Hematopoietic multipotent progenitor cell treated with erythropoietin and hydrocortisone succinate and interleukin-3 and kit ligand, for 8 days (in vitro differentiated cells): ENCODE results near the gene MYBPC1.
"Not testable (repeated sequence)": the region's sequence is repeated elsewhere in the genome, so short reads cannot be mapped to it uniquely, and the experiment has no call there.

ENCODE experiments used
- DNase-seq: peaks from one replicate; pipeline ENCODE4 v3.0.0-alpha.2; 2015

MYBPC1 gene

DNA sequence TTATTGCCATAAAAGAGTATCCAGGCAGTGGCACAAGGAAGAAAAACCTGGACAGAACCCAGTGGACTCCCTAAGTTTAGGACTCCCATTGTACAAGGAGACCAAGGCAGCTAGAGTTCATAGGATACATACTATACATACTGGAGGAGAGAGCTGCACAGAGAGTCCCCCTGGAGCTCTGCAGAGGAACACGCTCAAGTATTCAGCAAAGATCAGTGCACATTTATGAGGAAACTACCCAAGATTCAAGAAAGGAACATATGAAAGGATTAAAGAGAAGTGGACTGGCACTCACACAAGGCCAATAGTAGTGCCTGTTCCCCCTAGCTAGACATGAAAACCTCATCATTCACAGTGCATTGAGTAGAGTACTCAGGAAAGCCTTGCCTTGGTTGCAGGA is 59.7 kb downstream of the MYBPC1 start:
- no peak for DNase-seq

DNA sequence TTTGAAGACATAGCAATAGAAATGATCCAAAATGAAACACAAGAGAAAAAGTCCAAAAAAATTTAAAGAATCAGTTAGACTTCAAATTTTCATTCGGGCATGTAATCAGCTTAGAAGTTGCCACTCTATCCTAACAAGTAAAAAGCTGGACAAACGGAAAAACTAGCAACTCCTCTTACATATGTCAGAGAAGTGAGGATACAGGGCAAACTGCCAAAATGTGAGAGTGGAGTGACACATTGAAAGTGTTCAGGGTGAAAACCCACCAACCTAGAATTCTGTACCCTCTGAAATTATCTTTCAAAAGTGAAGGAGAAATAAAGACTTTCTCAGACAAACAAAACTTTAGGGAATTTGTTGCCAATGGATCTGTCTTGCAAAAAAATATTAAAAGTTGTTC is 60.6 kb downstream of the MYBPC1 start:
- peak; percentile 14 for DNase-seq

DNA sequence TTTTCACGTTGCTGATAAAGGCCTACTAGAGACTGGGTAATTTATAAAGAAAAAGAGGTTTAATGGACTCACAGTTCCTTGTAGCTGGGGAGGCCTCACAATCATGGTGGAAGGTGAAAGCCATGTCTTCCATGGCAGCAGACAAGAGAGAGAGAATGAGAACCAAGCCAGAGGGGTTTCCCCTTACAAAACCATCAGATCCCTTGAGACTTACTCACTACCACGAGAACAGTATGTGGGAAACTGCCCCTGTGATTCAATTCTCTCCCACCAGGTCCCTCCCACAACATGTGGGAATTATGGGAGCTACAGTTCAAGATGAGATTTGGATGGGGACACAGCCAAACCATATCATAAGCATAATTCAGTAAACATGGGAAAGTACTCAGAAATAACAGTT is 65.9 kb downstream of the MYBPC1 start:
- not testable (repeated sequence) for DNase-seq

DNA sequence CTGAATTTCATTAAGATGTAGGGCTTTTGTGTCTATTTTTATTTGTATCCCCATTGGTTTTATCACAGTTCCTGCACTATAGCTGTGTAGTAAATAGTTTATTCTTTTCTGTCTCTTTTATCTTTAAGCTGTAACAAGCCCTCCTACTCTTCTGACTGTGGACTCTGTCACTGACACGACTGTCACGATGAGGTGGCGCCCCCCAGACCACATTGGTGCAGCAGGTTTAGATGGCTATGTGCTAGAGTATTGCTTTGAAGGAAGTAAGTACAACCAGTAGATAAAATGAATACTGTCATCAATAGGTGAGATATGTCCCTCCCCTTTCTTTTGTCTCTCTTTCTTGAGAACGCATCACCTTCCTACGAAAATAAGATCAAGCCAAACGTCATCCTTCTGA is 68.5 kb downstream of the MYBPC1 start:
- no peak for DNase-seq

DNA sequence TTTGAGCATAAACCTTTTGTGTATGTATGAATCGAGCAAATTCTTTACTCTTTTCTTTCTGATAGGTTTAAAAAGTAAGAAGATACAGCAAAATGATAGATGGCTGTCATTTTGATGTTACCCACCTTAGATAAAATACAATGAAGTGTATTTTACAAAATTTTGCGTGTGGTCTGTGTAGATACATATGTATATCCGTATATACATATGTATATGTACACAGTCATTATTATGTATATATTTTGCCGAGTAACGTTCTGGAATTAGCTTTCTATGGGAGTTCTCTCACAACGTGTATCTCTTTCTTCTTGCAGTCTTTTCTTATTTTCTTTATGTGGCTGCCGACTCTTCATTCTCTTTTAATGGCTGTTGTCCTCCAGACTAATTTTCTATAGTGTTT is 70.2 kb downstream of the MYBPC1 start:
- DNase-seq, result no peak

DNA sequence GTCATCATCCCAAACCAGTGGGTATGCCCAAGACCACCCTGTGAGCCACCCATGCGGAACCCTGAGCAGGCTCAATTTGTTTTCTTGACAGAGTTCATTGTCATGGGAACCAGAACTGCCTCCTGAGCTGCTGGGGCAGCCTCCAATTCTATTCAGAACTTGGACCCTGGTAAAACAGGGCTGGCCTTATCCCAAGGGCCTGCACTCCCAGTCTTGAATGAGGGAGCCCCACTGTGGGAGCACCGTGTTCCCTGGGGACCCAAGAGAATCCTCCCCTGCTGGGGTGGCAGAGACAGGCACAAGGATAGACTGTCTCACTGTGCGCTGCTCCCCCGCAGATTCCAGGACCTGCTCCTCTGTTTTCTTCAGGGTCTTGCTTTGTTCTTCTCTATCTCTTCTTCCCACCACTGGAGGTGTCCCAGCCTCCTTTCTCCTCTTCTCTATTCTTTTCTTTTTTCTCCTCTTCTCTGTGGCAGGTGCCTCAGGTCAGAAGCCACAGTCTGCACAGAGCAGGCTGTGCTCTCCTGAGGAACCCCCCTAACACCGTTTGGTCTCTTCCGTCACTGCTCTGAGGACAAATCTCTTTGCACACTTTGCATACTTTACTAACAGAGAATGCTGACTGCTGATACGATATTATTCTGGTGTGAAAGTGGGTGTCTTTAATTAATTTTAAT is 71.4 kb downstream of the MYBPC1 start:
- no peak for DNase-seq

DNA sequence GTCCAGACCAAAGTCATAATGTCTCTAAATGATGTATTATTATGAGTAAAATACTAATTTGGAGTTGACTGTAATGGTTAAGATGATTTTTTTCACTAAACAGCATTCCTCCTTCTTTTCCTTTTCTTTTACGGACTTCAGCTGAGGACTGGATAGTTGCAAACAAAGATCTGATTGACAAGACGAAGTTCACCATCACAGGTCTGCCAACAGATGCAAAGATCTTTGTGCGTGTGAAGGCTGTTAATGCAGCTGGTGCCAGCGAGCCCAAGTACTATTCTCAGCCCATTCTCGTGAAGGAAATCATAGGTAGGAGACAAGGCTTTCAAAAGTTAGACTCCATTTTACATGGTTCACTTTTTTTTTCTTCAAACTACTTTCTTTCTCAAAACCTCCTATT is 72.8 kb downstream of the MYBPC1 start:
- DNase-seq, result no peak

DNA sequence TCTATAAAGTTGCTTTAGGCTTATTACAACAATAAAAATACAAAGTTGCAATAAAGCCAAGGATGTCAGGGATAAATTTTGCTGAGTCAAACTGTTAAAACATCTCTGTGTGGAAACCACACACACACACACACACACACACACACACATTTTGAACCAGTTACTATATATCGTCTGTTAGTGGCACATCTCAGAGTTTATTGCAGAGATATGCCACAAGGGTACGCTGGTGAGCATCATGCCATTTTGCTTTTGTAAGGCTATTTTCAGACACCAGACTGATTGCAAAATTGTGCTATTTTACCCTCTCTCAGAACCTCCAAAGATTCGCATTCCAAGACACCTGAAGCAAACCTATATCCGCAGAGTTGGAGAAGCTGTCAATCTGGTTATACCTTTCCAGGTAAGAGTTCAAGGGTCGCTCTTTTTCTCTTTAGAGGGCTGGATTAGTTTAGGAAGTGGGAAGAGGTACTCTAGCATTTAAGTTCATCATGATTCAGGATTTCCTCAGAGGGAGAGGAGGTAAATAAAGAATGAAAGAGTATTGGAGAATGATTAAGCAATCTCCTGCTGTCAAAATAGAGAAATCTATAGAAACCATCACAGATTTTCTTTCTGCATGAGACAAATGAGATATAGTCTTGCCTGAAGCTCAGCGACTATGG is 75.4 kb downstream of the MYBPC1 start:
- peak; percentile 70 for DNase-seq

DNA sequence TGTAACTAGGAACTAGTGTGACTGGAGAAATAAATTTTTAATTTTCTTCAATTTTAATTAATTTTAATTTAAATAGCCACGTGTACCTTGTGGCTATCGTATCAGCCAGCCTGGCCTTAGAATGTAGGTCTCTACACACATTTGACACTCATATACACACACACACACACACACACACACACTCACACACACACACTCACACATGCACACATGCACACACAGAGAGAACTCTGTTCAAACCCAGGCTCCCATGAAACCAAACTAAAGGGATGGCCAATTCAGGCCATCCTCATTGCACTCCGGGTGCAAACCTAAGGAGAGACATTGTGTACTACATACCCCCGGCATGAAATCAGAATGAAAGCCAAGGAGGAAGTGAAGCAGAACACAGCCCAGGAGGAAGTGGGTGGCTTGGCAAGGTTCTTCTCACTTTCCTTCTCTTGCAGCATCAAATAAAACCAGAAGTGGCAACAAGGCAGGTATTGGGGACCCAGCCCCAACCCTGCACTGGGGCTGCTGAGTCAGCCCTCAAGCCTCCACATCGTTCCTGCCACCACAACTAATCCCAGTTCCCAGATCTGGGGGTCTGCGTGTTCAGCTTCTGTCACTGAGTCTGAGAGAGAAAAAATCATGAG is 76.5 kb downstream of the MYBPC1 start:
- peak; percentile 10 for DNase-seq

DNA sequence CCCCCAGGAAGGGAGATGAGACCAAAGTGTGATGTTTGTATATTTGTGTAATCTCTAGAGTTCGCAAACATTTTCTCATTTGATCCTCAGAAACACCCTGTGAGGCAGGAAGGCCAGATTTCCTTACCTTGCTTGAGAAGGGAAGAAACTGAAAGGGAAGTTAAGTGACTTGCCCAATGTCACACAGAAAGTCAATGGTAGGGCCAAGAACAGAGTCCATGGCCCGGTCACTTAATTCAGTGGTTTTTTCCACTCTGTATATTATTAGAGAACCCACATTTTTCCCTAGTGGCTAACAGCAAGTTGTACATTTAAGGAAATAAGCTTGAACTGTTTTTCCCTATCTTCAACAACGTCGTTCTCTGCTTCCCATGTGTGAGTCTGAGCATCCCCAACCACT is 77.1 kb downstream of the MYBPC1 start:
- DNase-seq, result no peak

DNA sequence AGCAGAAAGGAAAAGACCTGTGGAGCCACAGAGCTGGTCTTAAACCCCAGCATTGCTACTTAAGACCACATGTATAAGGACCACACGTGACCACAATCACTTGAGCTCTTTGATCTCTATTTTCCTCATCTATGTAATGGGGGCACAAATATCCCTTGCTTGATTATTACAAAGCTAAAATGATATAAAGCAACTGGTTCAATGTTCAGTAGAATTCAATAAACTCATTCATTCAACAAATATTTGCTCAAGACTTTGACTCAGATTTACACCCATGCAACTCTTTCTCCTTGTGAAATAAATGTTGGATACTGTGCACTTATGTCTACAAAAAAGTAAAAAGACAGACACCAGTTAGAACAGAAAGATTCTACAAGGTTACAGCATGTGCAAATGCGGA is 80.8 kb downstream of the MYBPC1 start:
- DNase-seq, result no peak

DNA sequence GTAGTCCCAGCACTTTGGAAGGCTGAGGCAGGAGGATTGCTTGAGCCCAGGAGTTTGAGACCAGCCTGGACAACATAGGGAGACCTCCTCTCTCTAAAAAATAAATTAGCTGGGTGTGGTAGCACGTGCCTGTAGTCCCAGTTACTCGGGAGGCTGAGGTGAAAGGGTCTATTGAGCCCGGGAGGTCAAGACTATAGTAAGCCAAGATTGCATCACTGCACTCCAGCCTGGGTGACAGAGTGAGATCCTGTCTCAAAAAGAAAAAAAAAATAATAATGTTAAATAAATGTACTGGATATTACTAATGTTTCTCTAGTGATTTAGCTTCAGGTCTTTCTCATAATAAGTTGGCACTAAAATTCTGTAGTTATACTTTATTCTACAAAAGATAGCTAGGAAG is 81.7 kb downstream of the MYBPC1 start:
- DNase-seq, result not testable (repeated sequence)

DNA sequence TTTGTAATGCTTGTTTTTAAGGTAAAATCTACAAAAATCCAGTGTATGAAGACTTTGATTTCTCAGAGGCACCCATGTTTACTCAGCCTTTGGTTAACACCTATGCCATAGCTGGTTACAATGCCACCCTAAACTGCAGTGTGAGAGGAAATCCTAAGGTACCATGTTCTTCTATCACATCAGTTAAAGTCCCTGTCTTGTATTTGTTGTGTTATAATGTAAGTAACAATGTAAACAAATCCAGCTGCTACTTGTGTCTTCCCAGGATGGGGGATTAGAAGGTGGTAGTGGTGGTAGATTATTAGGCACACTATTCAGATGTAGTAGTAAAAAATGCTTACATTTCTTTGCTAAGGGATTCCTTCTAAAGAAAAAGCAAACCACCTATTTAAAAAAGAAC is 83.3 kb downstream of the MYBPC1 start:
- DNase-seq, result no peak

DNA sequence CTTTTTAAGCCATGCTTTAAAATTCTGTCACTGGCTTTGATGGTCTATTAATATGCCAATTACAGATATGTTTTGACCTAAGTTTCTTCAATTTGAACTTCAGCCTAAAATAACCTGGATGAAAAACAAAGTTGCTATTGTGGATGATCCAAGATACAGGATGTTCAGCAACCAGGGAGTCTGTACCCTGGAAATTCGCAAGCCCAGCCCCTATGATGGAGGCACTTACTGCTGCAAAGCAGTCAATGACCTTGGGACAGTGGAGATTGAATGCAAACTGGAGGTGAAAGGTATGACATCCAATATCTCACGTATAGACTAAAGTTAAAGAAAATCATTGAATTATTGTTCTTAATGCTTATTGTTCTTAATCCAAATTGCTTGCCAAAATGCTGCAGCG is 85.5 kb downstream of the MYBPC1 start:
- DNase-seq, result no peak

DNA sequence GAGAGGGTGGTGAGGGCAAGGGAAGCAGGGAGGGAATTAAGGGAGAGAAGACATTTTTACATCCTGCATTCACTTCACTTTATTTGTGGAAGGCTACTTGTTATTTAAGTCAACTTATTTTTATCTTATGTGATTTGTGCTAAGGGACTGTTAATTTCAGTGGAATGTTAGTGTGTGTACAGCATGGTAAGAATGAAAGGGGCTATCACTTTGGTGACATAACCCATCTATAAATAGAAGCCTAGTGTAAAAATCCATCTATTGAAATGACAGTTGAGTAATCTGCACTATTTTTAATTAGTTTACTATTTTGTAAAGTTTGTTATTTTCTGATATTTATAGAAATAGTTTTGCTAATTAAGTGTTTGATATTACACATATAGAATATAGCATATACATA is 85.9 kb downstream of the MYBPC1 start:
- no peak for DNase-seq

DNA sequence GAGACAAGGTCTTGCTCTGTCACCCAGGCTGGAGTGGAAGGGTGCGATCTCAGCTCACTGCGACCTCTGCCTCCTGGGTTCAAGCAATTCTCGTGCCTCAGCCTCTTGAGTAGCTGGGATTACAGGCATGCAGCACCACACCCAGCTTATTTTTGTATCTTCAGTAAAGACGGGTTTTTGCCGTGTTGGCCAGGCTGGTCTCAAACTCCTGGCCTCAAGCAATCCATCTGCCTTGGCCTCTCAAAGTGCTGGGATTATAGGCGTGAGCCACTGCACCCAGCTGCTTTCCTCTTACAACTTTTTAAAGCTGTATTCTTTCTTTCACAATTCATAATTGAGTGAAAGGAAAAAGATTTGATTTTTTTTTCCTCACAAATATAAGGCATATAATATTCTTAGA is 86.9 kb downstream of the MYBPC1 start:
- DNase-seq, result not testable (repeated sequence)

DNA sequence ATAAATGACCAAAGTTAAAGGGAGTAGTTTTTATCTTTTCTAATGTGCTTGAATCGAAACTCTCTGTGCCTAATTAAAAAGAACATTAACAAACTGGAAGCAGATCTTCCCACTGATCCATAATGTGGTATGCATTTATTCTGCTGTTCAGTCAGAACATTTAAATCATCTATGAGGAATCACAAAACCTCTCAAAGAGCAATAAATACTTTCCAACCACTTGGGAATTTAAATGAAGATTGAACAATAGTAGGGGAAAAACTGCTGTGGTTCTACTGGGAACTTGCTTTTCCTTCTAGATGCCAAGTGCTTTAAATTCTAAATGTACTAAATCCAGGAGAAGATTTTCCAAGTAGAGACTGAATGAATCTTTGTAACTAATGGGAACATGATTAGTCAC is 90.3 kb downstream of the MYBPC1 start:
- DNase-seq, result no peak

DNA sequence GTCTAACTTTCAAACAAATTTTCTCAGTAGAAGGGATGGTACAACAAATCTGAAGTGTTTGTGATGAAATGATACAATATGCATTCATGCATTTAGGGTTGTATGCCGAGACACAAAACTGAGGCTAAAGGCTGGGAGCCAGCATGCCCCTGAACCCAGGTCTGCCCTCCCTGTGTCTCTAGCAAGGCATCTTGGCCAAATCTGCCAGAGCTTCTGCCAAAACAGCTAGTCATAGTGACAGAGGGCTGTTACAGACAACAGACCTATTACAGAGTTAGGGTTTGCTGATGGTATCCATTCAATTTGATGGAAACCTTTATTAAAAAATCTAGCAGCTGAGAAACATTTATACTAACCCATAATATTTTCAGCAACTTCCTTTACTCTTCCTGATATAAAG is 91.4 kb downstream of the MYBPC1 start:
- DNase-seq, result no peak

DNA sequence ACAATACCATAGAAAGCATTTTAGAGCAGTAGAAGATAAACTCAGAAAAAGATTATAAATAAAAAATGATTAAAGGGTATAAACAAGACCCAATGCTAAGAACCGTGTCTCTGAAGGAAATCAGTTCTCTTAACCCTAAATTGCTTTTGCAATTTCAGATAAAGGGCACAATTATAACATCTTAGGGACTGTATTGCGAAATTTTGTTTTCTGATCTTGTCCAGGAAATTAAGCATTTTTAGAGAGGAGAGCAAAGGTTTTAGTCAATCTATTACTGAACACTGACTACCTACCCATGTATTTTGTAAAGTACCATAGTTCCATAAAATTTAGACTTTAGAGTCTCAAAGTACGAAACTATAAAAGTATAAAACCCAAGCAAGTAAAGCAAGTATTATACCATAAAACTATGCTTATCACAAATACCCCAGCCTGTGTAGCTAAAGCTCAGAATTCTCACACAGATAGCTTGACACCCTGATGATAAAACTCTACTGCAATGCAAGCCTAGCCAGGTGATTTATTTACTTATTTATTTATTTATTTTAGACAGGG is 95.8 kb downstream of the MYBPC1 start:
- DNase-seq, result no peak

DNA sequence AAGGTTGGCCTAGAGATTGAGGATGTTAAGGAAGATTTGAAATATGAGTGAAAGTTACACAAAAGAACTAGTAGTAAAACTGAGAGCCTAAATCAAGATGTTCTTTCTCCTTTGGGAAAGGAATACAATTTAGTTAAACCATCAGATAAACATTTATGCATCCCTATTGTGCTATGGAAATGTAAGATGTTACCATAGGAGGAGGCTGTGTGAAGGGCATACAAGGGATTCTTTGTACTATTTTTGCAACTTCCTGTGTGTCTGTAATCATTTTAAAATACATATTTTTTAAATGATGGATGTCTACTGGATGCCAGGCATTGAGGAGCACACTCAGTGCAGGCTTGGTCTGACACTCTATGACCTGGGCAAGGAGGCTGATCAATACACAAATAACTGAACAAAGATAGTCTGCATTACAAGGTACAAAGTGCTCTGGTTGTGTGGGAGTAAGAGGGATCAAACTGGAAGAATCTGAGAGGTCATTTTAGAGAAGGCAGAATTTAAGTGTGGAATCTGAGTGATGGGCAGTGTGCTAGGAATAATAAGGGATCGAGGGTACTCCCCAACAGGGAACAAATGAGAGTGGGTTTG is 96.8 kb downstream of the MYBPC1 start:
- no peak for DNase-seq

DNA sequence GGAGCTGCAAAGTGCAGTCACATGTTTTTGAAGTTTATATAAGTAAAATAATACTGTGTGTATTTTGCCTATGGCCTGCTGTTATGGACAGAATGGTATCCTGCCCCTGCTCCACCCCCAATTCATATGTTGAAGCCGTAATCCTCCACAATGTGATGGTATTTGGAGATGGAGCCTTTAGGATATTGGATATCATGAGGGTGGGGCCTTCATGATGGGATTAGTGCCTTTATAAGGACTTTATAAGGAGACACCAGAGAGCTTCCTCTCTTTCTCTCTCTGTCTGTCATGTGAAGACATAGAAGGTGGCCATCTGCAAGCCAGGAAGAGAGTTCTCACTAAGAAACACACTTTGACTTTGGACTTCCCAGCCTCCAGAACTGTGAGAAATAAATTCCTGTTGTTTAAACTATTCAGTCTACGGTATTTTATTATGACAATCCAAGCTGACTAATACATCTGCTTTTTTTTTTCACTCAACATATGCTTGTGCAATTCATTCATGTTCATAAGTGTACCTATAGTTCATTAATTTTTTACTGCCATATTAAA is 99.6 kb downstream of the MYBPC1 start:
- DNase-seq, result no peak

DNA sequence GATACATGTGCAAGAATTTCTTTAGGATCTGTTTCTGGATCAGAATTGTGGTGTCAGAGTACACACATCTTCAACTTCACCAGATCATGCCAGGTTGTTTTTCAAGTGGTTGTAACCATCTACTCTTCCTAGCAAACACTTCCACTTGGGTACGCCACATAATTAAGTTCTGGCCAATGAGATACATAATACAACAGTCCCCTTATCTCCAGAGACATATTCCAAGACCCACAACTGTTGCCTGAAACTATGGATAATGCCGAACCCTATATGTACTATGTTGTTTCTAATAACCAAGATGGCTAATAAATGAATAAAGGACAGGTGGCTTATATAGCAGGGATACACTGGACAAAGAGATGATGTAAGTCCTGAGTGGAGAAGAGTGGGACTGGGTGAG is 100.2 kb downstream of the MYBPC1 start:
- DNase-seq, result peak; percentile 71

DNA sequence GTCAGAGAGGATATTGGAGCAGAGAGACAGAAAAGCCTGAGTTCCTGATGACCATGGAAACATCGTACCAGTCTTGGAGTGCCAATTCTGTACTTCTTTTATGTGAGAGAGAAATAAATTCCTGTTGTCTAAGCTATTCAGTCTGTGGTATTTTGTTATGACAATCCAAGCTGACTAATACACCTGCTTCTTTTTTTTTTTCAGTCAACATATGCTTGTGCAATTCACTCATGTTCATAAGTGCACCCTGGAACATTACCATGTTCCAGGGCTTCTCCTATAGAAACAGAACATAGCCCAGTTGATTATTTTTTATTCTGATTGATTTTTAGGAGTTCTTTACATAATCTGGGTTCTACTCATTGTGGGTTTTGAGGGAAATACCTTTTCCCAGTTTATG is 100.9 kb downstream of the MYBPC1 start:
- DNase-seq, result peak; percentile 40
